HepG2 (cell line): ENCODE data around the gene TRIM72.

Source experiments
- GABPA ChIP-seq, 2 experiments: IDR thresholded peaks; 2 replicates each; pipeline ENCODE4 v1.6.1; 2011 to 2016; ENCODE audit warnings: low read depth in 2 of 2, low read length in 1 of 2, missing biosample characterization in 1 of 2, missing genetic modification characterization in 1 of 2
- IRF1 ChIP-seq: sonication (generic); formaldehyde crosslinking; IDR thresholded peaks from 2 replicates; pipeline ENCODE4 v1.4.0; 2020; ENCODE audit warnings: low read depth, mild to moderate bottlenecking, missing genetic modification reagents
- POLR2A ChIP-seq, 2 experiments: IDR thresholded peaks; 2 replicates each; pipeline ENCODE4 v1.6.1; 2011; ENCODE audit warnings: low read depth in 2 of 2, low read length in 2 of 2, mild to moderate bottlenecking in 1 of 2, moderate library complexity in 1 of 2; ENCODE audit not compliant: insufficient read depth in 1 of 2
- SCMH1 ChIP-seq: sonication (generic); formaldehyde crosslinking; IDR thresholded peaks from 2 replicates; pipeline ENCODE4 v1.9.0; 2021; ENCODE audit warnings: missing genetic modification reagents, mild to moderate bottlenecking, borderline replicate concordance
- ZSCAN9 ChIP-seq: IDR thresholded peaks from 2 replicates; pipeline ENCODE4 v1.6.1; 2016; ENCODE audit warnings: borderline replicate concordance

- TF ChIP-seq POLR2A (IDR thresholded peaks at IDR 0.05; ENCODE audit: insufficient read depth in 1 of 2, low read depth in 2 of 2, low read length in 2 of 2) (peak; percentile 52 to 54; a peak in 3 of 4 replicates), SCMH1 (CRISPR knock-in tag) (no peak), IRF1 (CRISPR knock-in tag) (no peak), GABPA (IDR thresholded peaks at IDR 0.05; ENCODE audit: low read depth, low read length) (no peak), GABPA (CRISPR knock-in tag; IDR thresholded peaks at IDR 0.05; ENCODE audit: low read depth) (no peak), ZSCAN9 (CRISPR knock-in tag) (no peak)
Observed at GRCh38 chr16:31199430-31200041, 14.4 kb upstream of the TRIM72 start.
